Measurements from ENCODE around the gene HNRNPUL1. TPM values are rescaled to one million over a fixed set of nuclear protein-coding genes. Genes with fewer than 3 reads are reported as not detected.
A peak's percentile ranks its signal among the peaks of the same experiment; 100 is the strongest.

Gene HNRNPUL1
- total RNA-seq, 1 experiment from 2014 or later: 158 TPM

- POLR2A ChIA-PET (ENCODE audit: unreplicated experiment): no interaction called here
- intact Hi-C loops (cut with micrococcal nuclease): loop anchor here (1.0 to 2.0 kb wide), 2 partner anchors 37 to 57 kb away; no protein-coding TSS in a partner anchor
- H2AFZ ChIP-seq (ENCODE audit: low read length): peak overlapping the region; percentile 61; the same call in 1 of the 2 replicates
These were observed 2.5 kb upstream of the HNRNPUL1 start for GRCh38 chr19:41261474-41262190.

GRCh38 chr19:41263042-41263849 lies 926 bp upstream of the HNRNPUL1 start:
- intact Hi-C loops (cut with micrococcal nuclease): loop anchor here (2.0 kb wide), 1 partner anchor 38 kb away; no protein-coding TSS in a partner anchor
- no peaks in the 10 kb centered on the region for H3K9me2 ChIP-seq (replicated peaks; ENCODE audit: low read length)
- H3K9ac ChIP-seq (ENCODE audit: low read length): peak overlapping the region; percentile 93
- H3K79me2 ChIP-seq (ENCODE audit: low read length): peaks cover 44% of the 10 kb centered on the region
- H3F3A ChIP-seq (ENCODE audit: low read length, unreplicated experiment): peaks cover 9% of the 10 kb centered on the region
- H3K27ac ChIP-seq (ENCODE audit: low read length): peak overlapping the region; percentile 82
- ATAC-seq (peak; percentile 14), DNase-seq (peak; percentile 37)
- peak overlapping the region; percentile 97 for H3K4me2 ChIP-seq (ENCODE audit: low read length)
- TF ChIP-seq EZH2phosphoT487 (IDR thresholded peaks at IDR 0.05; ENCODE audit: borderline replicate concordance, low read length) (no peak), CTCF (conservative IDR thresholded peaks at IDR 0.05; ENCODE audit: low read depth, low read length) (no peak), EZH2 (IDR thresholded peaks at IDR 0.05; ENCODE audit: low read length, unreplicated experiment) (no peak)
- H3K4me3 ChIP-seq (ENCODE audit: low read length): peak overlapping the region; percentile 92
- POLR2A ChIA-PET (ENCODE audit: unreplicated experiment): interaction anchor here (0.6 to 1.9 kb wide), 3 partner anchors 44 to 661 kb away, joined by 5 to 22 read pairs (median 8); partner anchors contain the start of gene AXL
- peaks cover 7% of the 10 kb centered on the region; the same call in 1 of the 2 replicates for H4K20me1 ChIP-seq (ENCODE audit: low read length)
- no peaks in the 10 kb centered on the region for H3K9me3 ChIP-seq (ENCODE audit: low read length)
- H3K4me1 ChIP-seq (ENCODE audit: insufficient read depth, low read length): peaks cover 16% of the 10 kb centered on the region
- peak overlapping the region; percentile 46 for H2AFZ ChIP-seq (ENCODE audit: low read length)
- H3K36me3 ChIP-seq (ENCODE audit: low read depth, low read length): peaks cover 18% of the 10 kb centered on the region
- TSS peak; percentile 96 for BruUV-seq (replicated peaks)
- no peaks in the 10 kb centered on the region for H3K27me3 ChIP-seq (ENCODE audit: low read length)
- CTCF ChIA-PET: interaction anchor here (0.6 to 1.4 kb wide), 3 partner anchors 34 to 499 kb away, joined by 3 to 23 read pairs (median 5); no protein-coding TSS in a partner anchor

More at GRCh38 chr19:41261474-41262190, 2.5 kb upstream of the HNRNPUL1 start:
- H3K9ac ChIP-seq (ENCODE audit: low read length): no peak overlapping the region
- H3K27me3 ChIP-seq (ENCODE audit: low read length): no peaks in the 10 kb centered on the region
- H3F3A ChIP-seq (ENCODE audit: low read length, unreplicated experiment): peaks cover 9% of the 10 kb centered on the region
- H3K4me3 ChIP-seq (ENCODE audit: low read length): peak overlapping the region; percentile 92
- no peaks in the 10 kb centered on the region for H3K9me2 ChIP-seq (replicated peaks; ENCODE audit: low read length)
- no peaks in the 10 kb centered on the region for H3K9me3 ChIP-seq (ENCODE audit: low read length)
- H3K79me2 ChIP-seq (ENCODE audit: low read length): peaks cover 28% of the 10 kb centered on the region
- no peak for ATAC-seq
- no peak for DNase-seq
- peak overlapping the region; percentile 97 for H3K4me2 ChIP-seq (ENCODE audit: low read length)
- peaks cover 4% of the 10 kb centered on the region for H3K4me1 ChIP-seq (ENCODE audit: insufficient read depth, low read length)
- CTCF ChIA-PET: interaction anchor here (0.8 to 1.4 kb wide), 2 partner anchors 57 to 58 kb away, joined by 3 to 23 read pairs; no protein-coding TSS in a partner anchor
- H3K36me3 ChIP-seq (ENCODE audit: low read depth, low read length): peaks cover 21% of the 10 kb centered on the region; the same call in 1 of the 2 replicates
- no peak overlapping the region for H3K27ac ChIP-seq (ENCODE audit: low read length)
- no peaks in the 10 kb centered on the region for H4K20me1 ChIP-seq (ENCODE audit: low read length)
- BruUV-seq (replicated peaks): no TSS peak
- TF ChIP-seq CTCF (conservative IDR thresholded peaks at IDR 0.05; ENCODE audit: low read depth, low read length) (no peak), EZH2phosphoT487 (IDR thresholded peaks at IDR 0.05; ENCODE audit: borderline replicate concordance, low read length) (no peak), EZH2 (IDR thresholded peaks at IDR 0.05; ENCODE audit: low read length, unreplicated experiment) (no peak)
